Lung (tissue), 16 donors: ENCODE data around the gene DNMT3L. TPM values are rescaled to one million over a fixed set of nuclear protein-coding genes. Genes with fewer than 3 reads are reported as not detected.

ENCODE experiments used
- ATAC-seq: fragments of 200-7000 bp; cut with Tn5 transposase; one replicate; pipeline ENCODE4 v1.9.1; 2020; ENCODE audit warnings: moderate number of reproducible peaks; ENCODE audit not compliant: insufficient read depth, low FRiP score
- DNase-seq, 3 donors: peaks; one replicate each; pipeline ENCODE4 v3.0.0-alpha.2; 2013 to 2017
- H3K27ac ChIP-seq, 2 donors: one replicate each; pipeline ENCODE4 v1.5.1; 2013; ENCODE audit warnings: mild to moderate bottlenecking in 2 of 2, moderate library complexity in 2 of 2, control low read depth in 1 of 2, inconsistent platforms in 1 of 2, low read depth in 1 of 2, low read length in 1 of 2
- H3K27me3 ChIP-seq, 3 donors: one replicate each; pipeline ENCODE4 v1.5.1; 2013; ENCODE audit warnings: low read length in 2 of 3; ENCODE audit not compliant: control insufficient read depth in 3 of 3, insufficient read depth in 3 of 3
- H3K36me3 ChIP-seq, 4 donors: one replicate each; pipeline ENCODE4 v1.5.1; 2013; ENCODE audit warnings: low read length in 4 of 4, mild to moderate bottlenecking in 1 of 4, moderate library complexity in 1 of 4; ENCODE audit not compliant: control insufficient read depth in 4 of 4, insufficient read depth in 4 of 4
- H3K4me1 ChIP-seq, 5 donors: one replicate each; pipeline ENCODE4 v1.5.1; 2013; ENCODE audit warnings: low read length in 5 of 5, mild to moderate bottlenecking in 2 of 5, moderate library complexity in 1 of 5; ENCODE audit not compliant: control insufficient read depth in 5 of 5, insufficient read depth in 5 of 5
- H3K4me3 ChIP-seq: one replicate; pipeline ENCODE4 v1.5.1; 2013; ENCODE audit warnings: mild to moderate bottlenecking, control low read depth, moderate library complexity
- H3K9ac ChIP-seq, 2 donors: one replicate each; pipeline ENCODE4 v1.5.1; 2013; ENCODE audit warnings: low read length in 2 of 2, control low read depth in 1 of 2; ENCODE audit not compliant: insufficient read depth in 1 of 2
- H3K9me3 ChIP-seq, 4 donors: one replicate each; pipeline ENCODE4 v1.5.1; 2013; ENCODE audit warnings: low read length in 3 of 4, mild to moderate bottlenecking in 1 of 4, moderate library complexity in 1 of 4; ENCODE audit not compliant: control insufficient read depth in 4 of 4, insufficient read depth in 3 of 4
- CTCF ChIP-seq: IDR thresholded peaks from 2 replicates; pipeline ENCODE4 v1.5.1; 2012; ENCODE audit warnings: mild to moderate bottlenecking; ENCODE audit errors: control extremely low read depth, extremely low read depth
- WGBS, 2 donors: extraction: QIAGEN DNeasy Blood & Tissue Kit; methylation state at CpG; one replicate each; pipeline ENCODE4 v1.1.7; 2013; 5-methylcytosine and 5-hydroxymethylcytosine counted together
- long read RNA-seq, 5 donors: transcript quantifications; one replicate each; lab custom pipeline, GENCODE V29; 2026
- polyA plus RNA-seq, 2 donors: library from polyadenylated mRNA; stranded (reverse); fragments of 200-250 nt; gene quantifications; one replicate each; pipeline ENCODE4 v1.2.1, GENCODE V29; 2013
- total RNA-seq, 2 donors: library from RNA; depleted of rRNA in 1 of 2; stranded (reverse); fragments of >200 nt in 1 of 2; gene quantifications; one replicate each; pipeline ENCODE4 v1.2.1, GENCODE V29; 2014 to 2021
- donor health status: control.
- donor health status: control.
- donor health status: Bipolar disorder and iron deficiency.
- donor health status: healthy.
- donor health status: DM: yes; HTN: yes; CAD: no.

Gene DNMT3L
- total RNA-seq (not detected), polyA plus RNA-seq (not detected)
- long read RNA-seq, donor 1, result 0 reads
- long read RNA-seq, donor 2, result 0 reads
- long read RNA-seq, donor 3, result 0 reads
- long read RNA-seq, donor 4, result 0 reads
- long read RNA-seq, donor 5, result 0 reads

DNA sequence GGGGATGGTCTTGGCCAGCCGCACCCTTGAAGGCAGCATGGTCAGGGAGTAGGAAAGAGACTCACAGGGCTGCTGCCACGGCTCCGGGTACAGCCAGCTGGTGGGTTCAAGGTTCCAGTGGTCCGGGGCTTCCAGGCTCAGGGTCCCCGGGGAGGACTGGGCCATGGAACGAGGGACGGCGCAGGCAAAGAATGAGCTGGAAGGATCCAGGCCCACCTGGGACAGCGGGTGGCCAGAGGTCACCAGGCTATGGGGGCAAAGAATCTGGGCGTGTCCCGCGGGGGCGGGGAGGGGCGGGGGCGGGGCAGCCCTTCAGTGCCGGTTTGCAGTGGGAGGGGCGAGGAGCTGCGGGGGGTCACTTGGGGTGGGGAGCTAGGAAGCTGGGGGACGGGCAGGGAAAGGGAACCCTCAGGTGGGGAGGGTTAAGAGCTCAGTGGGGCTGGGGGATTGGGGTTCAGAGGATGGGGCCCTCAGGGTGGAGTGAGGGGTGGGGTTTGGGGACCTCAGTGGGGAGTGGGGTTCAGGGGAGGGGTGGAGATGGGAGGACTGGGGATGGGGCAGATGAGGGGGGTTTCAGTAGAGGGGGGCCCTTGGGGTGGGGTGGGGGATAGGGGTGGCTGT, at the start of gene DNMT3L:
TSS of gene DNMT3L (minus strand) at position 223 of the 621 bp plus-strand sequence. CDS start 638 bp downstream, outside the sequence.
- no peak for TF ChIP-seq CTCF
- H3K27ac ChIP-seq, result no peak within 1 kb of the TSS
- no peaks in the 10 kb centered on the region for H3K36me3 ChIP-seq
- ATAC-seq (no peak), DNase-seq (no peak)
- H3K27me3 ChIP-seq, result no peaks in the 10 kb centered on the region
- WGBS, 2 donors, result 77 to 85% methylated on average over 19 of the region's 19 CpGs
- peaks cover 0 to 5% (median 0%) of the 10 kb centered on the region in 5 donors for H3K4me1 ChIP-seq
- H3K9ac ChIP-seq, result no peak within 1 kb of the TSS
- H3K4me3 ChIP-seq, result no peak within 1 kb of the TSS
- peaks cover 0 to 5% (median 0%) of the 10 kb centered on the region in 4 donors for H3K9me3 ChIP-seq

GRCh38 chr21:44310628-44311507, 49.2 kb upstream of the DNMT3L start:
- Histone ChIP-seq H3K36me3 (peaks cover 0 to 66% (median 17%) of the 10 kb centered on the region in 4 donors), H3K27me3 (no peaks in the 10 kb centered on the region), H3K9me3 (peaks cover 0 to 2% (median 0%) of the 10 kb centered on the region in 4 donors), H3K4me1 (peaks cover 0 to 22% (median 5%) of the 10 kb centered on the region in 5 donors), H3K4me3 (no peak overlapping the region), H3K9ac (no peak overlapping the region), H3K27ac (no peak overlapping the region)
- 91 to 93% methylated on average over 28 of the region's 28 CpGs for WGBS, 2 donors
- ATAC-seq (no peak), DNase-seq (peak; percentile 56 to 84 (median 65))
- no peak for TF ChIP-seq CTCF

GRCh38 chr21:44306936-44307704, 45.4 kb upstream of the DNMT3L start:
- H3K27ac ChIP-seq, result peak overlapping the region in 1 of 2 donors; percentile 1
- 86 to 93% methylated on average over 16 to 21 of the region's 21 CpGs for WGBS, 2 donors
- no peak for TF ChIP-seq CTCF
- H3K9me3 ChIP-seq, result peaks cover 0 to 2% (median 0%) of the 10 kb centered on the region in 4 donors
- H3K4me1 ChIP-seq, result peaks cover 0 to 32% (median 18%) of the 10 kb centered on the region in 5 donors
- ATAC-seq, result no peak
- peaks cover 0 to 33% (median 10%) of the 10 kb centered on the region in 4 donors for H3K36me3 ChIP-seq
- DNase-seq, result peak; percentile 51 to 72 (median 64)
- H3K9ac ChIP-seq, result no peak overlapping the region
- H3K27me3 ChIP-seq, result no peaks in the 10 kb centered on the region
- H3K4me3 ChIP-seq, result no peak overlapping the region
